Heart left ventricle (tissue), 16 donors: ENCODE data around the gene RGL2. TPM values are rescaled to one million over a fixed set of nuclear protein-coding genes. Genes with fewer than 3 reads are reported as not detected.
"Not testable (repeated sequence)": the region's sequence is repeated elsewhere in the genome, so short reads cannot be mapped to it uniquely, and the experiment has no call there.

Experiments
- ATAC-seq, 4 donors: fragments of 200-7000 bp; cut with Tn5 transposase; one replicate each; pipeline ENCODE4 v1.9.1; 2020 to 2022; ENCODE audit warnings: moderate library complexity in 4 of 4, mild to moderate bottlenecking in 3 of 4, moderate number of reproducible peaks in 1 of 4
- DNase-seq, 5 donors: peaks; one replicate each; pipeline ENCODE4 v3.0.0-alpha.2; 2020
- H3K27ac ChIP-seq, 12 donors: fragments of 200-600 bp; sonication (generic) in 4 of 12; one replicate each; pipeline versions ENCODE4 v1.5.0 to v1.8.0; 2016 to 2022; ENCODE audit warnings: mild to moderate bottlenecking in 2 of 12
- H3K27me3 ChIP-seq, 9 donors: fragments of 200-600 bp; sonication (generic) in 2 of 9; one replicate each; pipeline versions ENCODE4 v1.5.1 to v1.8.0; 2016 to 2022; ENCODE audit warnings: mild to moderate bottlenecking in 3 of 9
- H3K36me3 ChIP-seq, 9 donors: fragments of 200-600 bp; sonication (generic) in 2 of 9; one replicate each; pipeline versions ENCODE4 v1.5.0 to v1.8.0; 2018 to 2022; ENCODE audit warnings: mild to moderate bottlenecking in 2 of 9
- H3K4me1 ChIP-seq, 12 donors: fragments of 200-600 bp; sonication (generic) in 4 of 12; one replicate each; pipeline versions ENCODE4 v1.5.0 to v1.8.0; 2016 to 2022; ENCODE audit warnings: mild to moderate bottlenecking in 3 of 12
- H3K4me3 ChIP-seq, 12 donors: fragments of 200-600 bp; sonication (generic) in 4 of 12; one replicate each; pipeline versions ENCODE4 v1.5.0 to v1.8.0; 2017 to 2022; ENCODE audit warnings: mild to moderate bottlenecking in 9 of 12, moderate library complexity in 4 of 12
- H3K9me3 ChIP-seq, 12 donors: fragments of 200-600 bp; sonication (generic) in 4 of 12; one replicate each; pipeline versions ENCODE4 v1.5.0 to v1.8.0; 2016 to 2022; ENCODE audit warnings: mild to moderate bottlenecking in 1 of 12
- POLR2A ChIP-seq, 2 donors: fragments of 450-650 bp; IDR thresholded peaks; one replicate each; pipeline ENCODE4 v1.6.1; 2017; ENCODE audit warnings: antibody characterized with exemption in 2 of 2, mild to moderate bottlenecking in 2 of 2, moderate library complexity in 2 of 2
- WGBS, 4 donors: extraction: QIAGEN DNeasy Blood & Tissue Kit in 2 of 4; methylation state at CpG; one replicate each; pipeline versions ENCODE4 v1.1.5 to v1.1.7; 2013 to 2018; 5-methylcytosine and 5-hydroxymethylcytosine counted together
- intact Hi-C, 10 donors: fragments of 100-400 bp; cut with DNase I; formaldehyde crosslinking; loops; one replicate each; pipeline versions ENCODE4 v1.11.1 to v1.14.2; 2022
- long read RNA-seq, 3 donors: library from polyadenylated mRNA; unstranded; transcript quantifications; one replicate each; pipeline ENCODE4 v2.0.0, GENCODE V29; 2020 to 2021
- polyA plus RNA-seq, 2 donors: library from polyadenylated mRNA; stranded (reverse); fragments of 200-250 nt; gene quantifications; one replicate each; pipeline ENCODE4 v1.2.3, GENCODE V29; 2013
- total RNA-seq, 9 donors: library from RNA; depleted of rRNA in 2 of 9; stranded (reverse); fragments of >200 nt in 2 of 9; fragmentation: NEBNext Ultra II Directional in 3 of 9; extraction: Animal tissue kit (Norgen Biotek cat#: 25700) in 3 of 9; gene quantifications; one replicate each; pipeline versions ENCODE4 v1.1.0 to v1.2.4, GENCODE V29; 2016 to 2023
- TF ChIP-seq, protein P1 (sequence below), 12 donors: fragments of 200-600 bp; sonication (generic) in 4 of 12; IDR thresholded peaks; one replicate each; pipeline versions ENCODE4 v1.5.0 to v1.8.0; 2018 to 2022; ENCODE audit warnings: antibody characterized with exemption in 12 of 12, mild to moderate bottlenecking in 5 of 12
- donor health status: ischemic (EF 13 %, LVEDD 7.1; RV severe dilation, severe dysfunction).
- donor health status: healthy with polysubstance abuse.
- donor health status: DM: no; HTN: yes; CAD: no.
- donor health status: DM: no; HTN: no; CAD: no.
- donor health status: ischemic (EF 25% LVEDD 6.9; RV normal size, moderate dysfunction).
- donor health status: ischemic (EF 25% LVEDD 5.7; RV mildly dilated, moderate dysfunction).
- donor health status: healthy.
- donor health status: DM: yes; HTN: yes; CAD: no.
- donor health status: ischemic (EF 35%, LVEDD 5.7; RV mildly dilated, moderate dysfunction).
- donor health status: nonischemic (EF 11% LVEDD 7.7; RV severe dilation, severe dysfunction).
- donor health status: DM: yes; HTN: yes; CAD: no.
- donor health status: PGD.
- donor health status: ischemic (EF 29% LVEDD 5.4; RV normal size, mild dysfunction).
- donor health status: nonischemic (EF 23%, LVEDD 6.1; RV moderate dilation, normal function).

RGL2 gene, protein sequence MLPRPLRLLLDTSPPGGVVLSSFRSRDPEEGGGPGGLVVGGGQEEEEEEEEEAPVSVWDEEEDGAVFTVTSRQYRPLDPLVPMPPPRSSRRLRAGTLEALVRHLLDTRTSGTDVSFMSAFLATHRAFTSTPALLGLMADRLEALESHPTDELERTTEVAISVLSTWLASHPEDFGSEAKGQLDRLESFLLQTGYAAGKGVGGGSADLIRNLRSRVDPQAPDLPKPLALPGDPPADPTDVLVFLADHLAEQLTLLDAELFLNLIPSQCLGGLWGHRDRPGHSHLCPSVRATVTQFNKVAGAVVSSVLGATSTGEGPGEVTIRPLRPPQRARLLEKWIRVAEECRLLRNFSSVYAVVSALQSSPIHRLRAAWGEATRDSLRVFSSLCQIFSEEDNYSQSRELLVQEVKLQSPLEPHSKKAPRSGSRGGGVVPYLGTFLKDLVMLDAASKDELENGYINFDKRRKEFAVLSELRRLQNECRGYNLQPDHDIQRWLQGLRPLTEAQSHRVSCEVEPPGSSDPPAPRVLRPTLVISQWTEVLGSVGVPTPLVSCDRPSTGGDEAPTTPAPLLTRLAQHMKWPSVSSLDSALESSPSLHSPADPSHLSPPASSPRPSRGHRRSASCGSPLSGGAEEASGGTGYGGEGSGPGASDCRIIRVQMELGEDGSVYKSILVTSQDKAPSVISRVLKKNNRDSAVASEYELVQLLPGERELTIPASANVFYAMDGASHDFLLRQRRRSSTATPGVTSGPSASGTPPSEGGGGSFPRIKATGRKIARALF
- 10 to 100 TPM; 39.3 to 61.1 (median 48.4) TPM for total RNA-seq
- polyA plus RNA-seq = 10 to 100 TPM; 34.9 to 67.8 TPM
- long read RNA-seq, donor 1, transcript RGL2-238 (17 exons, 2,687 nt) = minor isoform, 5 of 163 reads
- long read RNA-seq, donor 1, transcript RGL2-247 (18 exons, 3,278 nt) = major isoform, 74 of 163 reads
- long read RNA-seq, donor 1, partial matches to known transcripts = 54 of 163 reads
- long read RNA-seq, donor 1, other reads (novel, unspliced or antisense) = 30 of 163 reads
- long read RNA-seq, donor 2, transcript RGL2-247 (18 exons, 3,278 nt) = major isoform, 99 of 221 reads
- long read RNA-seq, donor 2, transcript RGL2-238 (17 exons, 2,687 nt) = minor isoform, 9 of 221 reads
- long read RNA-seq, donor 2, partial matches to known transcripts = 71 of 221 reads
- long read RNA-seq, donor 2, other reads (novel, unspliced or antisense) = 42 of 221 reads
- long read RNA-seq, donor 3, transcript RGL2-238 (17 exons, 2,687 nt) = minor isoform, 10 of 162 reads
- long read RNA-seq, donor 3, transcript RGL2-247 (18 exons, 3,278 nt) = major isoform, 67 of 162 reads
- long read RNA-seq, donor 3, partial matches to known transcripts = 55 of 162 reads
- long read RNA-seq, donor 3, other reads (novel, unspliced or antisense) = 29 of 162 reads

DNA sequence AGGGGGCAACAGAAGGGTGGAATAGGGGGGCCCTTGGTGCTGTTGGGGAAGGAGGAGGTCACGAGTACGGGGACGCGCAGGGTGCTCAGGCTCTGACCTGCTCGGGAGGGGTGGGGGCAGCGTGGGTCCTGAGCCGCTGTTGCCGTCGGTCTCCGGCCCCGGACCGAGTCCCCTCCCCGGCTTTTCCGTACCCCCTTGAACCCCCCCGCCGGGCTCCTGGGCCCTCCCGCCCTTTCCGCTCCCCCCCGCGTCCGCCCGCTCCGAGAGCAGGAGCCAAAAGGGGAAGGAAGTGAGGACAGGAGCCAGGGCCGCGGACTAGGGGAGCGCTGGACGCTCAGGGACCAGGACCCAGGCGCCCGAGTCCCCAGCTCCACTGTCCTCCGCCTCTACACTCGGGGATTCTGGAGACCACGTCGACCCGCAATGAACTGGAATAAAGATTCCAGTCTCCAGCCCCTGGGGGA, at the start of gene RGL2:
TSS of gene RGL2 (minus strand) at position 170 of the 464 bp plus-strand sequence. CDS start 332 bp downstream, outside the sequence.
- Histone ChIP-seq H3K27me3 (no peaks in the 10 kb centered on the region), H3K9me3 (no peaks in the 10 kb centered on the region), H3K4me1 (peaks cover 0 to 36% (median 25%) of the 10 kb centered on the region in 12 donors), H3K36me3 (peaks cover 0 to 65% (median 50%) of the 10 kb centered on the region in 9 donors), H3K4me3 (peak within 1 kb of the TSS; percentile 63 to 100 (median 84)), H3K27ac (peak within 1 kb of the TSS; percentile 88 to 99 (median 98))
- 0 to 1% (median 0%) methylated on average over 4 to 34 of the region's 34 CpGs for WGBS, 4 donors
- intact Hi-C loops = loop anchor here in 3 of 10 donors (1.0 to 2.0 kb wide), 4 partner anchors 10 to 22 kb away; partner anchors contain the start of genes PFDN6 (in 2 of the 3), WDR46 (in 2 of the 3), B3GALT4 (in 1 of the 3) and TAPBP (in 1 of the 3)
- DNase-seq (peak; percentile 91 to 95 (median 93)), ATAC-seq (peak; percentile 70 to 85 (median 78))
- TF ChIP-seq, protein P1, sequence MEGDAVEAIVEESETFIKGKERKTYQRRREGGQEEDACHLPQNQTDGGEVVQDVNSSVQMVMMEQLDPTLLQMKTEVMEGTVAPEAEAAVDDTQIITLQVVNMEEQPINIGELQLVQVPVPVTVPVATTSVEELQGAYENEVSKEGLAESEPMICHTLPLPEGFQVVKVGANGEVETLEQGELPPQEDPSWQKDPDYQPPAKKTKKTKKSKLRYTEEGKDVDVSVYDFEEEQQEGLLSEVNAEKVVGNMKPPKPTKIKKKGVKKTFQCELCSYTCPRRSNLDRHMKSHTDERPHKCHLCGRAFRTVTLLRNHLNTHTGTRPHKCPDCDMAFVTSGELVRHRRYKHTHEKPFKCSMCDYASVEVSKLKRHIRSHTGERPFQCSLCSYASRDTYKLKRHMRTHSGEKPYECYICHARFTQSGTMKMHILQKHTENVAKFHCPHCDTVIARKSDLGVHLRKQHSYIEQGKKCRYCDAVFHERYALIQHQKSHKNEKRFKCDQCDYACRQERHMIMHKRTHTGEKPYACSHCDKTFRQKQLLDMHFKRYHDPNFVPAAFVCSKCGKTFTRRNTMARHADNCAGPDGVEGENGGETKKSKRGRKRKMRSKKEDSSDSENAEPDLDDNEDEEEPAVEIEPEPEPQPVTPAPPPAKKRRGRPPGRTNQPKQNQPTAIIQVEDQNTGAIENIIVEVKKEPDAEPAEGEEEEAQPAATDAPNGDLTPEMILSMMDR (IDR thresholded peaks at IDR 0.05) = no peak
- TF ChIP-seq POLR2A (IDR thresholded peaks at IDR 0.05) = no peak

DNA sequence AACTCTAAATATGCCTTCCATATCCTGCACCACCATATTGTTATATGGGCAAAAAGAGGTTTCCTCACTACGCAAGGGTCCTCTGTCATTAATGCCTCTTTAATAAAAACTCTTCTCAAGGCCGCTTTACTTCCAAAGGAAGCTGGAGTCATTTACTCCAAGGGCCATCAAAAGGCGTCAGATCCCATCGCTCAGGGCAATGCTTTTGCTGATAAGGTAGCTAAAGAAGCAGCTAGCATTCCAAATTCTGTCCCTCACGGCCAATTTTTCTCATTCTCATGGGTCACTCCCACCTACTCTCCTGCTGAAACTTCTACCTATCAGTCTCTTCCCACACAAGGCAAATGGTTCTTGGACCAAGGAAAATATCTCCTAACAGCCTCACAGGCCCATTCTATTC, 49.1 kb upstream of the RGL2 start:
- H3K4me1 ChIP-seq = peaks cover 0 to 10% (median 2%) of the 10 kb centered on the region in 12 donors
- TF ChIP-seq, protein P1 (IDR thresholded peaks at IDR 0.05) = no peak
- TF ChIP-seq POLR2A (IDR thresholded peaks at IDR 0.05) = no peak
- no peak overlapping the region for H3K27ac ChIP-seq
- no peak for DNase-seq
- H3K9me3 ChIP-seq = no peaks in the 10 kb centered on the region
- no peaks in the 10 kb centered on the region for H3K36me3 ChIP-seq
- intact Hi-C loops = no loop called here
- H3K4me3 ChIP-seq = no peak overlapping the region
- WGBS, 4 donors = 80 to 90% (median 86%) methylated on average over 5 of the region's 5 CpGs
- no peak for ATAC-seq
- no peaks in the 10 kb centered on the region for H3K27me3 ChIP-seq

DNA sequence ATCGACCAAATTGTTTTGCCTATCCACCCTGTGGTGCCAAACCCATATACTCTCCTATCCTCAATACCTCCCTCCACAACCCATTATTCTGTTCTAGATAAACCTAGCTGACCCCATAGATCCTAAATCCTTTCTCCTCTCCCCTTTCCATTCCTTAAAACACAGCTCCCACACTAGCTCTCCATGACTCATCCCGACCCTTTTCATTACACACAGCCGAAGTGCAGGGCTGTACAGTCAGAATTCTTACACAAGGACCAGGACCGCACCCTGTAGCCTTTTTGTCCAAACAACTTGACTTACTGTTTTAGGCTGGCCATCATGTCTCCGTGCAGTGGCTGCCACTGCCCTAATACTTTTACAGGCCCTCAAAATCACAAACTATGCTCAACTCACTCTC, 48.2 kb upstream of the RGL2 start:
- H3K27me3 ChIP-seq, H3K4me3 ChIP-seq, H3K27ac ChIP-seq, intact Hi-C loops, H3K9me3 ChIP-seq, DNase-seq, ATAC-seq, H3K36me3 ChIP-seq: not testable (repeated sequence)
- peaks cover 0 to 10% (median 2%) of the 10 kb centered on the region in 12 donors for H3K4me1 ChIP-seq
- WGBS, 4 donors = 84 to 94% (median 91%) methylated on average over 5 of the region's 5 CpGs
